ENCODE results near the gene CARHSP1.

CARHSP1 gene

GRCh38 chr16:8858994-8859912 is 9.6 kb downstream of the CARHSP1 start:
- Histone ChIP-seq H3K9ac (peak overlapping the region in 7 of 11 experiments; percentile 11 to 54 (median 36); a peak in 10 of 22 replicates), H3K36me3 (peaks cover 33 to 89% (median 67%) of the 10 kb centered on the region in 11 experiments), H3K27me3 (no peaks in the 10 kb centered on the region), H3K9me3 (replicated peaks in 1 of 11) (no peaks in the 10 kb centered on the region), H3K4me3 (no peak overlapping the region), H3K4me2 (peak overlapping the region in 9 of 11 experiments; percentile 87 to 100 (median 99); a peak in 17 of 22 replicates), H3K4me1 (peaks cover 59 to 100% (median 100%) of the 10 kb centered on the region in 10 experiments), H3K27ac (peak overlapping the region in 8 of 11 experiments; percentile 12 to 62 (median 30); a peak in 11 of 22 replicates), H4K20me1 (peaks cover 60 to 100% (median 90%) of the 10 kb centered on the region in 11 experiments)
- TF ChIP-seq Cebpa-rat (IDR thresholded peaks at IDR 0.05) = no peak

- peaks cover 51 to 96% (median 87%) of the 10 kb centered on the region in 11 experiments for H3K36me3 ChIP-seq
- H3K27ac ChIP-seq = peak overlapping the region in 10 of 11 experiments; percentile 36 to 80 (median 64); a peak in 19 of 22 replicates
These were observed 12.8 kb downstream of the CARHSP1 start for GRCh38 chr16:8855972-8856371.

GRCh38 chr16:8855051-8855786 is 13.6 kb downstream of the CARHSP1 start:
- no peaks in the 10 kb centered on the region for H3K9me3 ChIP-seq (replicated peaks in 1 of 11)
- H3K36me3 ChIP-seq = peaks cover 51 to 94% (median 86%) of the 10 kb centered on the region in 11 experiments
- H3K27ac ChIP-seq = peak overlapping the region in 10 of 11 experiments; percentile 36 to 80 (median 64); a peak in 19 of 22 replicates
- H3K4me3 ChIP-seq = no peak overlapping the region
- H3K4me1 ChIP-seq = peaks cover 62 to 100% (median 100%) of the 10 kb centered on the region in 10 experiments
- TF ChIP-seq Cebpa-rat (IDR thresholded peaks at IDR 0.05) = no peak
- no peaks in the 10 kb centered on the region; a peak in 1 of 22 replicates for H3K27me3 ChIP-seq
- peaks cover 21 to 98% (median 84%) of the 10 kb centered on the region in 11 experiments; a peak in 21 of 22 replicates for H4K20me1 ChIP-seq
- H3K9ac ChIP-seq = peak overlapping the region in 6 of 11 experiments; percentile 56 to 73 (median 66); a peak in 8 of 22 replicates
- peak overlapping the region in 10 of 11 experiments; percentile 87 to 100 (median 98); a peak in 19 of 22 replicates for H3K4me2 ChIP-seq

More at GRCh38 chr16:8855972-8856371, 12.8 kb downstream of the CARHSP1 start:
- Histone ChIP-seq H3K27me3 (no peaks in the 10 kb centered on the region; a peak in 1 of 22 replicates), H3K9ac (peak overlapping the region in 9 of 11 experiments; percentile 25 to 73 (median 62); a peak in 13 of 22 replicates), H3K4me1 (peaks cover 54 to 100% (median 100%) of the 10 kb centered on the region in 10 experiments), H3K4me3 (peak overlapping the region in 3 of 10 experiments; percentile 32 to 50 (median 38); a peak in 3 of 20 replicates), H4K20me1 (peaks cover 27 to 98% (median 87%) of the 10 kb centered on the region in 11 experiments; a peak in 21 of 22 replicates), H3K9me3 (replicated peaks in 1 of 11) (no peaks in the 10 kb centered on the region), H3K4me2 (peak overlapping the region; percentile 85 to 100 (median 98))
- no peak for TF ChIP-seq Cebpa-rat (IDR thresholded peaks at IDR 0.05)

- TF ChIP-seq Cebpa-rat (IDR thresholded peaks at IDR 0.05) = no peak
- peak overlapping the region in 1 of 11 experiments; percentile 35; a peak in 1 of 22 replicates for H3K9ac ChIP-seq
- H3K9me3 ChIP-seq (replicated peaks in 1 of 11) = no peaks in the 10 kb centered on the region
- peaks cover 51 to 94% (median 86%) of the 10 kb centered on the region in 11 experiments for H3K36me3 ChIP-seq
- H3K4me1 ChIP-seq = peaks cover 69 to 100% (median 100%) of the 10 kb centered on the region in 10 experiments
- no peaks in the 10 kb centered on the region; a peak in 1 of 22 replicates for H3K27me3 ChIP-seq
- peak overlapping the region in 7 of 11 experiments; percentile 32 to 80 (median 70); a peak in 8 of 22 replicates for H3K27ac ChIP-seq
- peaks cover 13 to 98% (median 84%) of the 10 kb centered on the region in 11 experiments; a peak in 21 of 22 replicates for H4K20me1 ChIP-seq
- peak overlapping the region in 9 of 11 experiments; percentile 12 to 100 (median 99); a peak in 16 of 22 replicates for H3K4me2 ChIP-seq
- no peak overlapping the region for H3K4me3 ChIP-seq
These were observed 14.4 kb downstream of the CARHSP1 start for GRCh38 chr16:8854298-8854948.

- Histone ChIP-seq H3K4me3 (no peak overlapping the region), H3K4me2 (peak overlapping the region; percentile 42 to 100 (median 93); a peak in 18 of 22 replicates), H4K20me1 (peaks cover 5 to 98% (median 84%) of the 10 kb centered on the region in 11 experiments; a peak in 21 of 22 replicates), H3K27me3 (no peaks in the 10 kb centered on the region; a peak in 1 of 22 replicates), H3K36me3 (peaks cover 53 to 94% (median 86%) of the 10 kb centered on the region in 11 experiments), H3K9ac (peak overlapping the region in 3 of 11 experiments; percentile 7 to 23 (median 21); a peak in 1 of 22 replicates), H3K9me3 (replicated peaks in 1 of 11) (no peaks in the 10 kb centered on the region), H3K4me1 (peaks cover 75 to 100% (median 100%) of the 10 kb centered on the region in 10 experiments), H3K27ac (peak overlapping the region in 9 of 11 experiments; percentile 19 to 84 (median 75); a peak in 14 of 22 replicates)
- no peak for TF ChIP-seq Cebpa-rat (IDR thresholded peaks at IDR 0.05)
These were observed 15.2 kb downstream of the CARHSP1 start for GRCh38 chr16:8853611-8854010.

- Histone ChIP-seq H4K20me1 (peaks cover 0 to 98% (median 84%) of the 10 kb centered on the region in 11 experiments; a peak in 21 of 22 replicates), H3K4me2 (peak overlapping the region; percentile 42 to 100 (median 93); a peak in 20 of 22 replicates), H3K4me3 (no peak overlapping the region), H3K4me1 (peaks cover 75 to 100% (median 100%) of the 10 kb centered on the region in 10 experiments), H3K27ac (peak overlapping the region in 9 of 11 experiments; percentile 19 to 84 (median 75); a peak in 16 of 22 replicates), H3K9ac (peak overlapping the region in 4 of 11 experiments; percentile 3 to 23 (median 14); a peak in 2 of 22 replicates), H3K27me3 (no peaks in the 10 kb centered on the region; a peak in 1 of 22 replicates), H3K9me3 (replicated peaks in 1 of 11) (no peaks in the 10 kb centered on the region), H3K36me3 (peaks cover 53 to 94% (median 86%) of the 10 kb centered on the region in 11 experiments)
- no peak for TF ChIP-seq Cebpa-rat (IDR thresholded peaks at IDR 0.05)
These were observed 15.7 kb downstream of the CARHSP1 start for GRCh38 chr16:8853150-8853549.

GRCh38 chr16:8852534-8852933 is 16.3 kb downstream of the CARHSP1 start:
- no peaks in the 10 kb centered on the region; a peak in 1 of 22 replicates for H3K27me3 ChIP-seq
- peak overlapping the region in 8 of 11 experiments; percentile 30 to 84 (median 80); a peak in 16 of 22 replicates for H3K27ac ChIP-seq
- H3K4me2 ChIP-seq = peak overlapping the region in 10 of 11 experiments; percentile 85 to 100 (median 94); a peak in 20 of 22 replicates
- no peaks in the 10 kb centered on the region for H3K9me3 ChIP-seq (replicated peaks in 1 of 11)
- H3K4me1 ChIP-seq = peaks cover 74 to 100% (median 98%) of the 10 kb centered on the region in 10 experiments
- H3K36me3 ChIP-seq = peaks cover 53 to 94% (median 86%) of the 10 kb centered on the region in 11 experiments
- peak overlapping the region in 3 of 11 experiments; percentile 3 to 23 (median 5); a peak in 3 of 22 replicates for H3K9ac ChIP-seq
- TF ChIP-seq Cebpa-rat (IDR thresholded peaks at IDR 0.05) = no peak
- peaks cover 0 to 96% (median 86%) of the 10 kb centered on the region in 11 experiments; a peak in 21 of 22 replicates for H4K20me1 ChIP-seq
- H3K4me3 ChIP-seq = no peak overlapping the region

Data from BLaER1 treated with 17β-estradiol and CSF1 and Interleukin-3, amounts not matched to agents 10 nM and 100 nM (cell line).